WTC11 (cell line): ENCODE measurements around the gene FAM3C. TPM values are rescaled to one million over a fixed set of nuclear protein-coding genes. Genes with fewer than 3 reads are reported as not detected.
"Not testable (repeated sequence)": the region's sequence is repeated elsewhere in the genome, so short reads cannot be mapped to it uniquely, and the experiment has no call there.

ENCODE experiments used
- ATAC-seq: fragments of 200-7000 bp; cut with Tn5 transposase; 2 replicates; pipeline ENCODE4 v1.10.0; 2021; ENCODE audit warnings: mild to moderate bottlenecking, moderate library complexity
- CTCF ChIA-PET: fragments of 300-600 bp; sonication (Branson Sonifier 250); formaldehyde crosslinking; loops from one replicate; lab custom pipeline; 2021; ENCODE audit warnings: antibody characterized with exemption; lab: Charles Lee
- POLR2A ChIA-PET: fragments of 350-600 bp; sonication (Branson Sonifier 250); formaldehyde crosslinking; loops from one replicate; lab custom pipeline; 2021; ENCODE audit warnings: antibody characterized with exemption; lab: Charles Lee
- DNase-seq: peaks from one replicate; pipeline ENCODE4 v3.0.0; 2021; ENCODE audit warnings: low spot score
- H3K27ac Mint-ChIP-seq: 2 replicates; pipeline ENCODE4 v1.8.0; 2021; ENCODE audit warnings: mixed read lengths
- H3K27me3 Mint-ChIP-seq: 2 replicates; pipeline ENCODE4 v1.8.0; 2021; ENCODE audit warnings: low read depth, mild to moderate bottlenecking, moderate library complexity, mixed read lengths
- H3K36me3 Mint-ChIP-seq: 2 replicates; pipeline ENCODE4 v1.8.0; 2021; ENCODE audit warnings: mixed read lengths
- H3K4me1 Mint-ChIP-seq: 2 replicates; pipeline ENCODE4 v1.8.0; 2022; ENCODE audit warnings: mixed read lengths
- H3K4me3 Mint-ChIP-seq: 2 replicates; pipeline ENCODE4 v1.8.0; 2021; ENCODE audit warnings: mild to moderate bottlenecking, moderate library complexity, mixed read lengths
- H3K9me3 Mint-ChIP-seq: 2 replicates; pipeline ENCODE4 v1.8.0; 2021; ENCODE audit warnings: mixed read lengths
- AFF4 ChIP-seq: sonication (generic); formaldehyde crosslinking; IDR thresholded peaks from 2 replicates; pipeline ENCODE4 v1.8.1; 2023; ENCODE audit warnings: mild to moderate bottlenecking, missing genetic modification reagents, borderline replicate concordance
- FOXK1 ChIP-seq: sonication (generic); formaldehyde crosslinking; IDR thresholded peaks from 2 replicates; pipeline ENCODE4 v1.8.0; 2022; ENCODE audit warnings: mild to moderate bottlenecking, moderate library complexity, missing genetic modification reagents
- FOXP1 ChIP-seq: sonication (generic); formaldehyde crosslinking; IDR thresholded peaks from 2 replicates; pipeline ENCODE4 v1.8.0; 2022; ENCODE audit warnings: missing genetic modification reagents, mild to moderate bottlenecking, moderate library complexity, borderline replicate concordance
- FOXP4 ChIP-seq: sonication (generic); formaldehyde crosslinking; IDR thresholded peaks from 2 replicates; pipeline ENCODE4 v1.8.0; 2022; ENCODE audit warnings: mild to moderate bottlenecking, missing genetic modification reagents
- JUN ChIP-seq: sonication (generic); formaldehyde crosslinking; IDR thresholded peaks from 2 replicates; pipeline ENCODE4 v1.8.0; 2023; ENCODE audit warnings: mild to moderate bottlenecking, missing genetic modification reagents
- MAX ChIP-seq: sonication (generic); formaldehyde crosslinking; IDR thresholded peaks from 2 replicates; pipeline ENCODE4 v1.8.0; 2022; ENCODE audit warnings: mild to moderate bottlenecking, missing genetic modification reagents
- MYBL2 ChIP-seq: sonication (generic); formaldehyde crosslinking; IDR thresholded peaks from 2 replicates; pipeline ENCODE4 v1.8.1; 2023; ENCODE audit warnings: mild to moderate bottlenecking, moderate library complexity, missing genetic modification reagents
- NFE2L1 ChIP-seq: sonication (generic); formaldehyde crosslinking; IDR thresholded peaks from 2 replicates; pipeline ENCODE4 v1.8.1; 2023; ENCODE audit warnings: missing genetic modification reagents
- NFYB ChIP-seq: sonication (generic); formaldehyde crosslinking; conservative IDR thresholded peaks from 2 replicates; pipeline ENCODE4 v1.8.0; 2022; ENCODE audit warnings: low read depth, missing genetic modification reagents
- SP1 ChIP-seq: sonication (generic); formaldehyde crosslinking; conservative IDR thresholded peaks from 2 replicates; pipeline ENCODE4 v1.8.1; 2022; ENCODE audit warnings: missing genetic modification reagents
- ZNF121 ChIP-seq: sonication (generic); formaldehyde crosslinking; IDR thresholded peaks from 2 replicates; pipeline ENCODE4 v1.8.0; 2023; ENCODE audit warnings: missing genetic modification reagents
- ZNF281 ChIP-seq: sonication (generic); formaldehyde crosslinking; IDR thresholded peaks from 2 replicates; pipeline ENCODE4 v1.8.0; 2023; ENCODE audit warnings: mild to moderate bottlenecking, missing genetic modification reagents
- ZNF671 ChIP-seq: fragments of 250-450 bp; sonication (Bioruptor Pico); IDR thresholded peaks from 2 replicates; pipeline ENCODE4 v1.8.0; 2021; ENCODE audit warnings: mild to moderate bottlenecking
- total RNA-seq: library from RNA; stranded (reverse); gene quantifications from 3 replicates; pipeline ENCODE4 v1.2.3, GENCODE V29; 2021
- TF ChIP-seq, protein P1 (sequence below): sonication (generic); formaldehyde crosslinking; IDR thresholded peaks from 2 replicates; pipeline ENCODE4 v1.8.1; 2022; ENCODE audit warnings: missing genetic modification reagents, borderline replicate concordance

Gene FAM3C
- total RNA-seq, 1 experiment from 2014 or later = 65.7 TPM

GRCh38 chr7:121438043-121438955 is 42.2 kb upstream of the FAM3C start:
- ATAC-seq = peak; percentile 54
- CTCF ChIA-PET = interaction anchor here (0.8 to 1.9 kb wide), 5 partner anchors 10 to 49 kb away, joined by 3 to 23 read pairs (median 3); partner anchors contain the start of gene FAM3C
- H3K36me3 Mint-ChIP-seq = peaks cover 19% of the 10 kb centered on the region

DNA sequence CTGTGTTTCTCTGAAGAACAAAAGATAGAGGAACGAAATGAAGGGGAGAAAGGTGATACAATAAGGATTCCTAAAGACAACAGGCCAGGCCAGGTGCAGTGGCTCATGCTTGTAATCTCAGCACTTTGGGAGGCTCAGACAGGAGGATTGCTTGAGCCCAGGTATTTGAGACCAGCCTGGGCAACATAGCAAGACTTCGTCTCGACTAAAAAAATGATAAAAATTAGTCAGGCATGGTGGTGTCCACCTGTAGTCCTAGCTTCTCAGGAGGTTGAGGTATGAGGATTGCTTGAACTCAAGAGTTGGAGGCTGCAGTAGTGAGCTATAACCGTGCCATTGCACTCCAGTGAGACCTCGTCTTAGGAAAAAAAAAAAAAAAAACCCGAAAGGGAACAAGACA is 41.4 kb upstream of the FAM3C start:
- H3K4me3 Mint-ChIP-seq = no peak overlapping the region
- H3K9me3 Mint-ChIP-seq = peaks cover 15% of the 10 kb centered on the region
- peaks cover 19% of the 10 kb centered on the region for H3K36me3 Mint-ChIP-seq
- ATAC-seq = no peak
- DNase-seq = no peak
- ChIA-PET CTCF (interaction anchor here (1.9 kb wide), 1 partner anchor 11 kb away, joined by 8 read pairs; no protein-coding TSS in a partner anchor), POLR2A (interaction anchor here (0.6 kb wide), 1 partner anchor 43 kb away, joined by 3 read pairs; no protein-coding TSS in a partner anchor)
- TF ChIP-seq ZNF121 (CRISPR knock-in tag) (peak; percentile 51; the same call in 1 of the 2 replicates), NFE2L1 (CRISPR knock-in tag) (no peak), NFYB (CRISPR knock-in tag) (no peak), ZNF671 (CRISPR knock-in tag) (no peak)
- no peak overlapping the region for H3K27ac Mint-ChIP-seq
- H3K4me1 Mint-ChIP-seq = peaks cover 24% of the 10 kb centered on the region
- H3K27me3 Mint-ChIP-seq = no peaks in the 10 kb centered on the region

More at GRCh38 chr7:121438043-121438955, 42.2 kb upstream of the FAM3C start:
- POLR2A ChIA-PET = interaction anchor here (1.0 kb wide), 1 partner anchor 42 kb away, joined by 9 read pairs; the partner anchor contains the start of gene FAM3C
- Mint-ChIP-seq H3K4me1 (peaks cover 27% of the 10 kb centered on the region), H3K9me3 (peaks cover 15% of the 10 kb centered on the region), H3K27ac (peak overlapping the region; percentile 97), H3K4me3 (peak overlapping the region; percentile 47)
- not testable (repeated sequence) for H3K27me3 Mint-ChIP-seq
- peak; percentile 91 for DNase-seq
- TF ChIP-seq MAX = peak; percentile 40; the same call in 1 of the 2 replicates
- TF ChIP-seq MYBL2 = 0 out of 2 replicates have a peak, but pooled peaks have one; percentile 52
- peak; percentile 69 for TF ChIP-seq SP1
- TF ChIP-seq ZNF281 (CRISPR knock-in tag) = peak; percentile 91
- TF ChIP-seq FOXK1 (CRISPR knock-in tag) = peak; percentile 93
- peak; percentile 81; the same call in 1 of the 2 replicates for TF ChIP-seq FOXP1 (CRISPR knock-in tag)
- peak; percentile 93 for TF ChIP-seq FOXP4 (CRISPR knock-in tag)

- Mint-ChIP-seq H3K36me3 (peaks cover 19% of the 10 kb centered on the region), H3K9me3 (peaks cover 15% of the 10 kb centered on the region), H3K27ac (no peak overlapping the region), H3K27me3 (no peaks in the 10 kb centered on the region), H3K4me1 (peaks cover 24% of the 10 kb centered on the region), H3K4me3 (no peak overlapping the region)
- DNase-seq = peak; percentile 20
- POLR2A ChIA-PET = no interaction called here
- TF ChIP-seq, protein P1, sequence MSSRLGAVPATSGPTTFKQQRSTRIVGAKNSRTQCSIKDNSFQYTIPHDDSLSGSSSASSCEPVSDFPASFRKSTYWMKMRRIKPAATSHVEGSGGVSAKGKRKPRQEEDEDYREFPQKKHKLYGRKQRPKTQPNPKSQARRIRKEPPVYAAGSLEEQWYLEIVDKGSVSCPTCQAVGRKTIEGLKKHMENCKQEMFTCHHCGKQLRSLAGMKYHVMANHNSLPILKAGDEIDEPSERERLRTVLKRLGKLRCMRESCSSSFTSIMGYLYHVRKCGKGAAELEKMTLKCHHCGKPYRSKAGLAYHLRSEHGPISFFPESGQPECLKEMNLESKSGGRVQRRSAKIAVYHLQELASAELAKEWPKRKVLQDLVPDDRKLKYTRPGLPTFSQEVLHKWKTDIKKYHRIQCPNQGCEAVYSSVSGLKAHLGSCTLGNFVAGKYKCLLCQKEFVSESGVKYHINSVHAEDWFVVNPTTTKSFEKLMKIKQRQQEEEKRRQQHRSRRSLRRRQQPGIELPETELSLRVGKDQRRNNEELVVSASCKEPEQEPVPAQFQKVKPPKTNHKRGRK (CRISPR knock-in tag) = no peak
- TF ChIP-seq JUN (CRISPR knock-in tag) (no peak), AFF4 (CRISPR knock-in tag) (no peak), FOXP1 (CRISPR knock-in tag) (no peak)
- CTCF ChIA-PET = no interaction called here
- ATAC-seq = peak; percentile 87
These were observed 40.6 kb upstream of the FAM3C start for GRCh38 chr7:121436688-121437087.
